ENCODE measurements around the gene MATN4.

GRCh38 chr20:45253261-45253660 lies 54.8 kb downstream of the MATN4 start:
- TF ChIP-seq CTCF (IDR thresholded peaks at IDR 0.05 in 4 of 5, conservative IDR thresholded peaks at IDR 0.05 in 1 of 5) (no peak), POLR2A (IDR thresholded peaks at IDR 0.05) (no peak)
